Fibroblast of lung (primary cell): Measurements from ENCODE around the gene SLAMF8. TPM values are rescaled to one million over a fixed set of nuclear protein-coding genes. Genes with fewer than 3 reads are reported as not detected.

Experiments
- DNase-seq, 2 donors: peaks; one replicate each; pipeline versions ENCODE4 v3.0.0 to v3.0.0-alpha.2; 2010; ENCODE audit warnings: low read depth in 2 of 2
- H2AFZ ChIP-seq: 2 replicates; pipeline ENCODE4 v1.5.1; 2012; ENCODE audit warnings: low read length, control low read depth, inconsistent platforms
- H3K27ac ChIP-seq: 2 replicates; pipeline ENCODE4 v1.5.1; 2011; ENCODE audit warnings: low read length, control low read depth; ENCODE audit not compliant: insufficient read depth
- H3K27me3 ChIP-seq: 2 replicates; pipeline ENCODE4 v1.5.1; 2011; ENCODE audit warnings: mild to moderate bottlenecking, low read length; ENCODE audit not compliant: control insufficient read depth, insufficient read depth
- H3K36me3 ChIP-seq: 2 replicates; pipeline ENCODE4 v1.5.1; 2011; ENCODE audit warnings: low read length; ENCODE audit not compliant: control insufficient read depth, insufficient read depth
- H3K4me1 ChIP-seq: 2 replicates; pipeline ENCODE4 v1.5.1; 2011; ENCODE audit warnings: low read length; ENCODE audit not compliant: control insufficient read depth, insufficient read depth; ENCODE audit errors: extremely low read depth
- H3K4me2 ChIP-seq: 2 replicates; pipeline ENCODE4 v1.5.1; 2011; ENCODE audit warnings: low read length, control low read depth; ENCODE audit not compliant: insufficient read depth; ENCODE audit errors: extremely low read depth
- H3K4me3 ChIP-seq, 4 experiments: fragments of 200-600 bp in 1 of 4; sonication (generic) in 1 of 4; replicated peaks in 1 of 4; 2 replicates each; pipeline ENCODE4 v1.5.1; 2011 to 2016; ENCODE audit warnings: low read length in 4 of 4, low read depth in 3 of 4, mild to moderate bottlenecking in 3 of 4, control low read depth in 2 of 4, inconsistent platforms in 1 of 4, mixed read lengths in 1 of 4; ENCODE audit not compliant: insufficient read depth in 1 of 4; ENCODE audit errors: control extremely low read depth in 1 of 4
- H3K79me2 ChIP-seq: 2 replicates; pipeline ENCODE4 v1.5.1; 2012; ENCODE audit warnings: mild to moderate bottlenecking, low read length, inconsistent platforms; ENCODE audit not compliant: control insufficient read depth, insufficient read depth
- H3K9ac ChIP-seq: 2 replicates; pipeline ENCODE4 v1.5.1; 2011; ENCODE audit warnings: mild to moderate bottlenecking, low read length, control low read depth; ENCODE audit not compliant: insufficient read depth
- H3K9me3 ChIP-seq: 2 replicates; pipeline ENCODE4 v1.5.1; 2012; ENCODE audit warnings: low read depth, low read length; ENCODE audit not compliant: control insufficient read depth, insufficient read depth
- H4K20me1 ChIP-seq: 2 replicates; pipeline ENCODE4 v1.5.1; 2011; ENCODE audit warnings: low read length; ENCODE audit not compliant: control insufficient read depth, insufficient read depth; ENCODE audit errors: extremely low read depth
- EZH2 ChIP-seq: IDR thresholded peaks from 2 replicates; pipeline ENCODE4 v1.5.1; 2012; ENCODE audit warnings: low read length, control low read depth, mild to moderate bottlenecking; ENCODE audit errors: missing control alignments
- polyA plus RNA-seq, 2 donors: library from polyadenylated mRNA; depleted of rRNA in 1 of 2; stranded (reverse) in 1 of 2; unstranded in 1 of 2; fragments of >200 nt; gene quantifications; 2 replicates each; pipeline ENCODE4 v1.2.1, GENCODE V29; 2011 to 2012; ENCODE audit warnings: missing spikeins in 1 of 2
- total RNA-seq: library from RNA; depleted of rRNA; stranded (reverse); fragments of >200 nt; gene quantifications from 2 replicates; pipeline ENCODE4 v1.2.1, GENCODE V29; 2014
- TF ChIP-seq, protein P1 (sequence below), 2 donors: IDR thresholded peaks in 1 of 2; conservative IDR thresholded peaks in 1 of 2; 1 replicate in 1 of 2; 2 replicates in 1 of 2; pipeline ENCODE4 v1.5.1; 2011 to 2012; ENCODE audit warnings: low read length in 2 of 2, control low read depth in 1 of 2, inconsistent platforms in 1 of 2, low read depth in 1 of 2, mild to moderate bottlenecking in 1 of 2

Gene SLAMF8
- total and polyA plus RNA-seq, 2 donors (not counting 1 experiment from before 2014, with no cell fraction given) = not detected

GRCh38 chr1:159864262-159864661, 37.6 kb downstream of the SLAMF8 start:
- Histone ChIP-seq H3K4me1 (peaks cover 8% of the 10 kb centered on the region), H3K27ac (no peak overlapping the region), H2AFZ (no peak overlapping the region), H3K79me2 (no peaks in the 10 kb centered on the region), H3K36me3 (no peaks in the 10 kb centered on the region), H3K9ac (no peak overlapping the region), H3K4me3 (no peak overlapping the region), H3K27me3 (no peaks in the 10 kb centered on the region), H3K9me3 (no peaks in the 10 kb centered on the region), H4K20me1 (no peaks in the 10 kb centered on the region), H3K4me2 (no peak overlapping the region)
- DNase-seq = no peak
- TF ChIP-seq EZH2 = no peak
- TF ChIP-seq, protein P1, sequence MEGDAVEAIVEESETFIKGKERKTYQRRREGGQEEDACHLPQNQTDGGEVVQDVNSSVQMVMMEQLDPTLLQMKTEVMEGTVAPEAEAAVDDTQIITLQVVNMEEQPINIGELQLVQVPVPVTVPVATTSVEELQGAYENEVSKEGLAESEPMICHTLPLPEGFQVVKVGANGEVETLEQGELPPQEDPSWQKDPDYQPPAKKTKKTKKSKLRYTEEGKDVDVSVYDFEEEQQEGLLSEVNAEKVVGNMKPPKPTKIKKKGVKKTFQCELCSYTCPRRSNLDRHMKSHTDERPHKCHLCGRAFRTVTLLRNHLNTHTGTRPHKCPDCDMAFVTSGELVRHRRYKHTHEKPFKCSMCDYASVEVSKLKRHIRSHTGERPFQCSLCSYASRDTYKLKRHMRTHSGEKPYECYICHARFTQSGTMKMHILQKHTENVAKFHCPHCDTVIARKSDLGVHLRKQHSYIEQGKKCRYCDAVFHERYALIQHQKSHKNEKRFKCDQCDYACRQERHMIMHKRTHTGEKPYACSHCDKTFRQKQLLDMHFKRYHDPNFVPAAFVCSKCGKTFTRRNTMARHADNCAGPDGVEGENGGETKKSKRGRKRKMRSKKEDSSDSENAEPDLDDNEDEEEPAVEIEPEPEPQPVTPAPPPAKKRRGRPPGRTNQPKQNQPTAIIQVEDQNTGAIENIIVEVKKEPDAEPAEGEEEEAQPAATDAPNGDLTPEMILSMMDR (conservative IDR thresholded peaks at IDR 0.05 in 1 of 2, IDR thresholded peaks at IDR 0.05 in 1 of 2; ENCODE audit: low read depth in 1 of 2, low read length in 2 of 2) = no peak

DNA sequence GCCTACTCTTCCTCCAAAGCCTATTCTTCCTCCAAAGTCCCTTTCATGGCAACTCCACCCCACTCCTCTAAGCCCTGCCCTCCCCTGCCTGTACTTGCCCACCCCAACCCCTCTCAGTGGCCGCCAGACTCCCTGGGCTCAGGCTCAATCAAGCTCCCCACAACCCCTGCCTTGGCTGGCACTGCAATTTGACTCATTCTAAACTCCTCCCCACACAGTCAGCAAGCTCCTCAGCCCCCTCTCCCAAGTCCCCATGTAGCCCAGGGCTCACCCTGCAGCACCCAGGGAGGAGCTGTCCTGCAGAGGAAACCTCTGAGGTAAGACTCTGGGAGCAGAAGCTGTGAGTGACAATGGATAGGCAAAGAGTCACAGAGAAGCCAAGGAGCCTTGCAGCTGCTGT, 39.4 kb downstream of the SLAMF8 start:
- Histone ChIP-seq H3K4me3 (no peak overlapping the region), H3K9me3 (no peaks in the 10 kb centered on the region), H3K4me2 (no peak overlapping the region), H3K27me3 (no peaks in the 10 kb centered on the region), H2AFZ (no peak overlapping the region), H3K27ac (no peak overlapping the region), H4K20me1 (no peaks in the 10 kb centered on the region), H3K36me3 (no peaks in the 10 kb centered on the region), H3K9ac (no peak overlapping the region), H3K4me1 (peaks cover 12% of the 10 kb centered on the region), H3K79me2 (no peaks in the 10 kb centered on the region)
- TF ChIP-seq EZH2 = no peak
- TF ChIP-seq, protein P1 (conservative IDR thresholded peaks at IDR 0.05 in 1 of 2, IDR thresholded peaks at IDR 0.05 in 1 of 2; ENCODE audit: low read depth in 1 of 2, low read length in 2 of 2) = no peak
- DNase-seq = no peak

GRCh38 chr1:159866905-159867663, 40.4 kb downstream of the SLAMF8 start:
- DNase-seq = no peak
- Histone ChIP-seq H3K9ac (no peak overlapping the region), H3K4me3 (no peak overlapping the region)

More at GRCh38 chr1:159866905-159867663, 40.4 kb downstream of the SLAMF8 start:
- Histone ChIP-seq H2AFZ (no peak overlapping the region), H3K9me3 (no peaks in the 10 kb centered on the region), H3K27ac (no peak overlapping the region), H3K4me2 (no peak overlapping the region), H3K4me1 (peaks cover 12% of the 10 kb centered on the region), H3K27me3 (no peaks in the 10 kb centered on the region), H4K20me1 (no peaks in the 10 kb centered on the region), H3K36me3 (no peaks in the 10 kb centered on the region), H3K79me2 (no peaks in the 10 kb centered on the region)
- TF ChIP-seq, protein P1 (conservative IDR thresholded peaks at IDR 0.05 in 1 of 2, IDR thresholded peaks at IDR 0.05 in 1 of 2; ENCODE audit: low read depth in 1 of 2, low read length in 2 of 2) = no peak
